Panc1 (cell line): ENCODE data around the gene RTL1. TPM values are rescaled to one million over a fixed set of nuclear protein-coding genes. Genes with fewer than 3 reads are reported as not detected.

Experiments used
- ATAC-seq: fragments of 200-7000 bp; cut with Tn5 transposase; 2 replicates; pipeline ENCODE4 v1.9.1; 2020; ENCODE audit warnings: mild to moderate bottlenecking, moderate library complexity
- BruUV-seq: library from RNA; stranded (reverse); fragments of 400-500 nt; replicated peaks from 2 replicates; lab custom pipeline; 2021; lab: Mats Ljungman, UMichigan
- CTCF ChIA-PET: fragments of 300-600 bp; sonication (Branson Sonifier 250); formaldehyde crosslinking; loops from one replicate; lab custom pipeline; 2022; ENCODE audit warnings: antibody characterized with exemption; lab: Charles Lee
- POLR2A ChIA-PET: fragments of 300-600 bp; sonication (Branson Sonifier 250); formaldehyde crosslinking; loops from one replicate; lab custom pipeline; 2022; ENCODE audit warnings: antibody characterized with exemption; lab: Charles Lee
- DNase-seq: peaks from one replicate; pipeline ENCODE4 v3.0.0-alpha.2; 2010; ENCODE audit warnings: low read depth, low spot score
- H3K27ac ChIP-seq: 2 replicates; pipeline ENCODE4 v1.5.1; 2011; ENCODE audit warnings: mild to moderate bottlenecking, low read length, inconsistent platforms
- H3K27me3 ChIP-seq: fragments of 200-500 bp; sonication (Bioruptor generic); 2 replicates; pipeline ENCODE4 v1.6.0; 2014; ENCODE audit warnings: low read length, inconsistent platforms; ENCODE audit not compliant: control insufficient read depth, insufficient read depth
- H3K36me3 ChIP-seq: fragments of 200-500 bp; sonication (Bioruptor generic); 2 replicates; pipeline ENCODE4 v1.5.1; 2014; ENCODE audit warnings: inconsistent platforms, mild to moderate bottlenecking, low read length, moderate library complexity; ENCODE audit not compliant: control insufficient read depth, insufficient read depth
- H3K4me1 ChIP-seq: 2 replicates; pipeline ENCODE4 v1.5.1; 2011; ENCODE audit warnings: inconsistent platforms, mild to moderate bottlenecking, low read length, moderate library complexity; ENCODE audit not compliant: control insufficient read depth, insufficient read depth
- H3K4me3 ChIP-seq, 2 experiments: 2 replicates each; pipeline ENCODE4 v1.5.1; 2011 to 2012; ENCODE audit warnings: low read depth in 2 of 2, low read length in 2 of 2, mild to moderate bottlenecking in 2 of 2, inconsistent platforms in 1 of 2, moderate library complexity in 1 of 2
- H3K9me3 ChIP-seq: fragments of 200-500 bp; sonication (Bioruptor generic); 2 replicates; pipeline ENCODE4 v1.5.1; 2014; ENCODE audit warnings: low read depth, mild to moderate bottlenecking, inconsistent platforms, low read length, moderate library complexity; ENCODE audit not compliant: control insufficient read depth, insufficient read depth
- CTCF ChIP-seq: fragments of 450-650 bp; IDR thresholded peaks from 2 replicates; pipeline ENCODE4 v1.5.1; 2017; ENCODE audit warnings: mild to moderate bottlenecking
- POLR2AphosphoS5 ChIP-seq: IDR thresholded peaks from 2 replicates; pipeline ENCODE4 v1.6.1; 2012; ENCODE audit warnings: mild to moderate bottlenecking, low read depth, low read length, moderate library complexity
- REST ChIP-seq, 2 experiments: IDR thresholded peaks; 2 replicates each; pipeline ENCODE4 v1.6.1; 2011 to 2012; ENCODE audit warnings: low read depth in 2 of 2, control low read depth in 1 of 2, low read length in 1 of 2, mild to moderate bottlenecking in 1 of 2, moderate library complexity in 1 of 2; ENCODE audit not compliant: insufficient read depth in 1 of 2
- SIN3A ChIP-seq: IDR thresholded peaks from 2 replicates; pipeline ENCODE4 v1.6.1; 2012; ENCODE audit warnings: low read depth, mild to moderate bottlenecking, low read length, moderate library complexity, borderline replicate concordance; ENCODE audit not compliant: insufficient read depth
- TCF7L2 ChIP-seq: IDR thresholded peaks from 2 replicates; pipeline ENCODE4 v1.6.1; 2011; ENCODE audit warnings: mild to moderate bottlenecking, low read depth, low read length, inconsistent platforms
- in situ Hi-C: cut with HindIII; loops from 2 replicates; pipeline ENCODE4 v1.10.0; 2016; ENCODE audit warnings: low sequenced_read_pairs, low pct_unique_long_range_greater_than_20kb
- intact Hi-C: fragments of 100-400 bp; cut with micrococcal nuclease; formaldehyde crosslinking; loops from one replicate; pipeline ENCODE4 v1.10.0; 2022; ENCODE audit not compliant: unreplicated experiment
- total RNA-seq: library from RNA; stranded (reverse); gene quantifications from one replicate; pipeline ENCODE4 v1.2.1, GENCODE V29; 2021; ENCODE audit not compliant: unreplicated experiment

The RTL1 gene
- total RNA-seq, 1 experiment from 2014 or later, result not detected

DNA sequence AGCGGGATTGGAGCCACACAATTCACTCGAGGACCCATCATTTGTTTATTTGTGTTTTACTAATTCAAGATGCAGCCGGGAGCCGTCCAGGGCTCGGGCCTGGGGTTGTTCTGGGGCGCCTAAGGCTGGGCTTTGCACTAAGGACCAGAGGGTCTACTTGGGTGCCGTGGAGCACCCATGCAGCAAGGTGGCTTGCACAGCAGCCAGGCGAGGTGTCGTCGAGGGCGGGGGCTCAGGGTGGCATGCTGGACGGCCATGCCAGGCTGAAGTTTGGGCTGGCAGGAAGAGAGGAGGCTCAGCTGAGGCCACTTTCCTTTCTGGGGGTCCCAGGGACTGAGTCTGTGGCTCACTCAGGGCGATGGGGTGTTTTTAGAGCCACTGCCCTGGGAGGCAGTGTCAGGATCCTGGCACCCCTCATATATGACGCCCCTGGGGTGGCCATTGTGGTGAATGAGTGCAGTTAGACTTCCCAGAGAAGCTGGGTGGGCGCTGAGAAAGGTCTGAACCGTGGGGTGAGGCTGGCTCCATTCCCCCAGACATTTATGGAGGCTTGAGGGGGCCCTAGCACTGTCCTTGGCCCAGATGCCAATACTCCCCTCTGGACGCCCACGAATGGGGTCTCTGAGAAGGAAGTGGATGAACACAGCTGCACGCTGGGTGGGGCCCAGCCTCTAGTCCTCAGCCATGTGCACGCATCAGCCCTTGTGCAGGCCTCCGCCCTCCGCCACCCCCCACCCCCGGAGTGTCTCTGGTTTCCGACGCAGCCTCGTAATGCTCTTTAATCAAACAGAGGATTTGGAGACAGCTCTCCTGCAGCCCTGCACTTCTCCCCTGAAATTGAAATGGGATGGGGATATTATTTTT lies 66.3 kb downstream of the RTL1 start:
- DNase-seq, result no peak
- no peaks in the 10 kb centered on the region for H3K36me3 ChIP-seq
- intact Hi-C loops (no loop called here), in situ Hi-C loops (no loop called here)
- no peak for ATAC-seq
- H3K27me3 ChIP-seq, result no peaks in the 10 kb centered on the region
- no peaks in the 10 kb centered on the region for H3K4me1 ChIP-seq
- POLR2A ChIA-PET, result no interaction called here
- H3K9me3 ChIP-seq, result no peaks in the 10 kb centered on the region
- H3K4me3 ChIP-seq, result no peak overlapping the region
- TF ChIP-seq TCF7L2, result no peak
- TF ChIP-seq POLR2AphosphoS5, result no peak
- TF ChIP-seq CTCF, result no peak
- TF ChIP-seq REST (IDR thresholded peaks at IDR 0.05; ENCODE audit: insufficient read depth in 1 of 2, low read depth in 2 of 2, low read length in 1 of 2), result no peak
- TF ChIP-seq SIN3A, result no peak
- CTCF ChIA-PET, result no interaction called here
- H3K27ac ChIP-seq, result no peak overlapping the region
- BruUV-seq, result no TSS peak

GRCh38 chr14:100836311-100836805 lies 67.2 kb downstream of the RTL1 start:
- Histone ChIP-seq H3K9me3 (no peaks in the 10 kb centered on the region), H3K27ac (no peak overlapping the region), H3K4me3 (no peak overlapping the region), H3K4me1 (no peaks in the 10 kb centered on the region), H3K27me3 (no peaks in the 10 kb centered on the region), H3K36me3 (no peaks in the 10 kb centered on the region)
- TF ChIP-seq TCF7L2 (no peak), SIN3A (no peak), CTCF (no peak), REST (IDR thresholded peaks at IDR 0.05; ENCODE audit: insufficient read depth in 1 of 2, low read depth in 2 of 2, low read length in 1 of 2) (no peak), POLR2AphosphoS5 (no peak)
- ATAC-seq (no peak), DNase-seq (no peak)
- intact Hi-C loops, result no loop called here
- BruUV-seq, result no TSS peak
- POLR2A ChIA-PET, result interaction anchor here (0.6 kb wide), 1 partner anchor 14 kb away, joined by 3 read pairs; no protein-coding TSS in a partner anchor
- in situ Hi-C loops, result no loop called here
- CTCF ChIA-PET, result no interaction called here
